COLO829 (cell line): ENCODE measurements around the gene PCNT.

Experiments used
- DNase-seq: peaks from one replicate; pipeline ENCODE4 v3.0.0; 2012; ENCODE audit warnings: low spot score

Gene PCNT

DNA sequence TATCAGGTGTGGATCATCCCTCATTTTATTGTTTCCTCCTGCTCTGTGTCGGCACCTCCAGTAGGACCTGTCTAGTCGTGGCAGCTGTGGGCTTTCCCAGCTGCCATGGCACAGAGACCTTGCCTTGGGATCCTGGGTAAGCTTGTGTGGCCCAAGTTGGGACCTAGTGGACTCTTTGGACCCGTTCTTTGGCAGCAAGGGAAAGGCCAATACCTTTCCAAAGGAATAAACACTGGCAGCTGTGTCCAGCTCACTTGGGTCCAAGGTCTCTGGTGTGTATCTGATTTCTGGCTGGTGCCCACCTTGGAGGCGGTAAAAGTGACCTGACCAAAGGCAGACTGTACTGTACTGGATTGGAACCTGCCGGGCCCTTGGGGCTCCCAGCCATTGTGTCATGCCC lies 156.5 kb downstream of the PCNT start:
- no peak for DNase-seq

DNA sequence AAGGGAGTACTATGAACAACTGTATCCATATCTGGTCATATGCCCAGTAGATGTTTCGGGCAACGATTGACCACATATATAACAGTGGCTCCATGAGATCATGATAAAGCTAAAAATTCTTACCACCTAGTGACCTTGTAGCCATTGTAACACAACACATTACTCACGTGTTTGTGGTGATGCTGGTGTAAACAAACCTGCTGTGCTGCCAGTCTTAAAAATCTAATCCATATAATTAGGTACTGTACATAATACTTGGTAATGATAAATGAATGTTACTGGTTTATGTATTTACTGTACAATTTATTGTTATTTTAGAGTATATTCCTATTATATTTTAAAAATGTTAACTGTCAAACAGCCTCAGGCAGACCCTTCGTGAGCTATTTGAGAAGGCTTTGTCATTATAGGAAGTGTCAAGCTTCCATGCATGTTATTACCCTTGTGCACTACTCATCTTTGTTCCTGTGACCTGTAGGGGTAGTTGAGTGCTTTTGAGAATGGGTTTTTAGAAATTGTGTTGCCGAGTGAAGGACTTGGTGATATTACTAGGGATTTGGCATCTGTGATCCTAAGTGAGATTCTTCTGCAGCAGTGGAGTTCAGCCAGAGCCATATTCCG lies 158.4 kb downstream of the PCNT start:
- DNase-seq, result no peak

DNA sequence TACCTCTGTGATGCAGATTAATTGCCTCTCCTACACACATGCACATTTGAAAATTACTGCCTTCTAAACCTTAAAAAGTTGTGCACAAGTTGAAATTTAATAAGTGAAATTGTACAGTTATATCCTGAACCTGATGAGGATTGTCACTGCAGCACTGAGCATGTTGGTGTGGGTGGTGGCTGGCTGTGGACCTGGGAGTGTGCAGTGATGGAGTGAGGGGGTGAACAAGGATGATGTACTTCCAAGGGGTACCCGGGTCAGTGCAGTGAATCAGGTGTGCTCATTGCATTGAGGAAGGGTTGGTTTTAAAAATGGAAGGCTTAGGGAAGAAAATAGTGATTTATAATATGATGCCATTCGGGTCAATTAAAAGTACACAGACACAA lies 158.9 kb downstream of the PCNT start:
- no peak for DNase-seq

DNA sequence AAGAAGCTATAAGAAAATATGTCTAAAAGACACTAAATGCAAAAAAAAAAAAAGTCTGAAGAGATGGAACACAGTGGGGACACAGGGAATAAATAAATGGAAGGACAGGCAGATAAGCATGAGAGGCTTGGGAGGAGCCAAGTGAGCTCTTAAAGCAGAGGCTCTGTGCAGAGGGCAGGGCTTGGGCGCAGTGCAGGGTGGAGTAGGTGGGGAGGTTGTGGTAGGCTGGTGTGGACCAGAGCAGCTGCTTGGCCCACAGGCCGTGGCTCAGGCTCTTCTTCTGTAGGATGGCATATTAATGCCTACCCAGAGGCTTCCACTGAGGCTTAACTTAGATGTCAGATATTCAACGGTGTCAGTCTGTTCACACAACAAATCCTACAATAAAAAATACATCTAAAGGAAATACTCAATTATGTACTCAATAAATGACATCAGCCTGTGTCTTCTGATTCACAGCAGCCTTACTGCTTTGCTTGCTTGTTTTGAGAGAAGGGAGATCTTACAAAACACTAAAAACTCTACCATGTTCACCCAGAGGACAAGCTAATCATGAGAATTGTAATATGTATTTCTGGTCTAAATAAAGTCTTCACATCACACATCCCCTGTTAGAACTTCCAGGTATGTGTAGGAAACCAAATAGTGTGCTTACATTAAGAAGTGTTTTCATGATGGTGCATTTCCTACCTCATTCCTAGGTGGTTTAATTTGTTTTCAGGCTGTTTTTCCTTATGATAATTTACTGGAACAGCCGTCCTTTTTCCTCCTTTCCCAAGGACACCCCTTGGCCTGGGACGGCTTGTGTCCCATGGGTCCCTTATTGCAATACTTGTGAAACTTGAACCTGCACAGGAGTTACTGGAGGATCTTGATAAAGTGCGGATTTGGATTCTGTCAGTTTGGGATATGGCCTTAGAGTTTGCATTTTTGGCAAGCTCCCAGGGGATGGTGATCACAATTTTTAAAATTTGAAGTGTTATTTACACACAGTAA lies 159.6 kb downstream of the PCNT start:
- no peak for DNase-seq

DNA sequence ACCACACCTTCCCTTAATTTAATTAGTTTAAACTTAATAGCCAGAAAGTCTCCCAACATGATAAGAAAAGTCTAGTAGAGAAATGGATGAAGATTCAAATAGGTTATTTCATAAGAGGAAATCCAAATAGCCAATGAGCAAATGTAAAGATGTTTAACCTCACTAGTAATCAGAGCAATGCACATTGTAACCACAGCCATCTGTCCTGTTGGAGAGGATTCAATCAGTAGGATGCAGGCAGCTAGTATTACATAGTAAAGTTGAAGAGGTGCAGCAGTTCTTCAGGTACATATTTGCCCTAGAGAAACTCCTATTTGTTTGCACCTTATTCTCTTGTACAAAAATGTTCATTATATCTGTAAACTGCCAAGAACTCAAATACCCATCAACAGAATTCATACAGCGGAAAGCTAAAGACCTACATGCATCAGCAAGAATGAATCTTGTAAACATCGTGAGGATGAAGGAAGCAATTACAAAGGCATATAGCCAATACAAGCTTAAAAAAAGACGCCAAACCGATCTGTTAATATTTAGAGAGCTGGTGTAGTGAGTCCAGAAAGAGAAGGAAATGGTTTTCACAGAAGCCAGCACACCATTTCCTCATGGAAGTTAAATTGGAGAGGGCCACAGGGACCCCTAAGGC lies 162.6 kb downstream of the PCNT start:
- DNase-seq, result no peak

DNA sequence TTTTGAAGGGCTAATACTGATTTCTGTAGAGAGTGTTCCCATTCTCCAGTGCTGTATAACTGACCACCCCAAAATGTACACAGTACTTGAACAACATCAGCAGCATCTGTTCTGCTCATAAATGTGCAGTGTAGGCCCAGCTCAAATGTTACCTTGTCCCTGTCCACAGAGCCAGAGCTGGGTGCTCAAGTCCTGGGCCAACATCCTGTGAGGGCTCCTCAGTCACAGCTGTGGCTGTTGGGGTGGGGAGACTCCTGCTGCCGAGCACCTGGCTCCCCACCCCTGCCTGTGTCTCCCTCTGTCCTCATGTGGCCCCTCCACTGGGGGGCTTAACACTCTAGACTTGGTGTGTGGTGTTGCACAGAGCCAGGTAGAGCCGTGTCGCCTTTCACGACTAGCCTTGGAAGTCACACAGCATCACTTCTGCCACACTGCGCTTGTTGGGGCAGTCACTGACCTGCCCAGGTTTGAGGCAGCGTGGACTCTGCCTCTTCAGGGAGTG lies 165.3 kb downstream of the PCNT start:
- no peak for DNase-seq

DNA sequence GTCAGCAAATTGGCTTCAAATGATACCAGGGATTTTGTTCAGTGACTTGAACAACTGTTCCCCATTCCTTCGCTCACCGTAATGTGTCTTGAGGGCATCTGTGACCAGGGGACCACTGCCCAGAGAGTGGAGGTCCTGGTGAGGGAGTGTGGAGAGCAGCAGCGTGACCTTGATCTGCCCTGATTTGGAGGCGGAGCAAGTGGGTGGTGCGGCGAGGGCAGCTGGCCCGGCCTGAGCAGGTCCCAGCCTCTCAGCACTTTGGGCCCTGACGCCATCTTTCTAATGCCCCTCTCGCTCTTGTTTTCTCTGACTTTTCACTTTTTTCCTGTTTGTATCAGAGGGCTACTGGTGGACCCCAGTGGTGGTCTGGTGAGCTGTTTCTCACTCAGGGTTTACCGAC lies 165.8 kb downstream of the PCNT start:
- DNase-seq, result no peak

DNA sequence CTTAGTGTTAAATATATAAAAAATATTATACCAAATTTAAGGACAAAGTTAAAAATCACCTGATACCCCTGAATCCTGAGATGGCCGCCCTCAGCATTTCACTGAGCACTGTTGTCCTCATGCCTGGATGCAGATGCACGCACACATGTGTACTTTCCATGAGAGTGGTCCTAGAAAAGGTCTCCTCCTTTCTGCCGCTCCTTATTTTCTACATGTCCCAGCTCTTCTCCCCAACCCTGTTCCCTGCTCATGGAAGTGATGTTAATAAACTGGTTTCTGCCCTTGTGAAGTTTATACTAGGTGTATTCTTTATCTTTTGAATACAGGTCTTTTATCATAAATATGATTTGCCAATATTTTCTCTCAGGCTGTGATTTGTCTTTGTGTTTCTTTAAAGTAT lies 167.6 kb downstream of the PCNT start:
- no peak for DNase-seq

DNA sequence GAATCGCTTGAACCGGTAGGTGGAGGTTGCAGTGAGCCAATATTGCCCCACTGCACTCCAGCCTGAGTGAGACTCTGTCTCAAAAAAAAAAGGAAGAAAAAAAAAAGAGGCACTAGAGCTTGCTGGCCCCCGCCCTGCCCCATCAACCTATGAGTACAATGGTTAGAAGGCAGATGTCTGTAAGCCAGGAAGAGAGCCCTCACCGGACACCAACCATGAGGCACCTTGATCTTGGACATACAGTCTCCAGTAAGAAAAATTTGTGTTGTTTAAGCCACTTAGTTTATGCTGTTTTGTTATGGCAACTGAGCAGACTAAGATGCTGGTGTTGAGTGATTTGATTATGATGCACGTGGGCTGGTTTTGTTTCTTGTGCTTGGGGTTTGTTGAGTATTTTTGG lies 168.9 kb downstream of the PCNT start:
- no peak for DNase-seq

DNA sequence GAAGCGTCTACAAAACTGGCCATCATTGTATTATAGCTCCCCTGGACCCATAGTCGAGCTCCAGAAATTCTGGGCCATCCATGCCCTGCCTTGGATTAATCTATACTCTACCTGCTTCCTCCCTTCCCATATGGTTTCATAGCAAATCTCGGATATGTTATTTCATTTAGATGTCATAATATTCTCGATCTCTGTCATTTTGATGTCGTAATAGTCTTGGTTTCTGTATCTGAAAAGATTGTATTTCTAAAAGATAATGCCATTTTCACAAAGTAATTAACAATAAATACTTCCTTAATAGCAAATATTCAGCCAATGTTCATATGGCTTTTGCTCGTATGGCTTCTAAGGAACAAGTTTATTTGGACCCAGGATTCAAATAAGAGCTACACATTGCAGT lies 169.9 kb downstream of the PCNT start:
- DNase-seq, result no peak
